ENCODE results near the gene HIPK4.
"Not testable (repeated sequence)": the region's sequence is repeated elsewhere in the genome, so short reads cannot be mapped to it uniquely, and the experiment has no call there.

Gene HIPK4, protein sequence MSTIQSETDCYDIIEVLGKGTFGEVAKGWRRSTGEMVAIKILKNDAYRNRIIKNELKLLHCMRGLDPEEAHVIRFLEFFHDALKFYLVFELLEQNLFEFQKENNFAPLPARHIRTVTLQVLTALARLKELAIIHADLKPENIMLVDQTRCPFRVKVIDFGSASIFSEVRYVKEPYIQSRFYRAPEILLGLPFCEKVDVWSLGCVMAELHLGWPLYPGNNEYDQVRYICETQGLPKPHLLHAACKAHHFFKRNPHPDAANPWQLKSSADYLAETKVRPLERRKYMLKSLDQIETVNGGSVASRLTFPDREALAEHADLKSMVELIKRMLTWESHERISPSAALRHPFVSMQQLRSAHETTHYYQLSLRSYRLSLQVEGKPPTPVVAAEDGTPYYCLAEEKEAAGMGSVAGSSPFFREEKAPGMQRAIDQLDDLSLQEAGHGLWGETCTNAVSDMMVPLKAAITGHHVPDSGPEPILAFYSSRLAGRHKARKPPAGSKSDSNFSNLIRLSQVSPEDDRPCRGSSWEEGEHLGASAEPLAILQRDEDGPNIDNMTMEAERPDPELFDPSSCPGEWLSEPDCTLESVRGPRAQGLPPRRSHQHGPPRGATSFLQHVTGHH

DNA sequence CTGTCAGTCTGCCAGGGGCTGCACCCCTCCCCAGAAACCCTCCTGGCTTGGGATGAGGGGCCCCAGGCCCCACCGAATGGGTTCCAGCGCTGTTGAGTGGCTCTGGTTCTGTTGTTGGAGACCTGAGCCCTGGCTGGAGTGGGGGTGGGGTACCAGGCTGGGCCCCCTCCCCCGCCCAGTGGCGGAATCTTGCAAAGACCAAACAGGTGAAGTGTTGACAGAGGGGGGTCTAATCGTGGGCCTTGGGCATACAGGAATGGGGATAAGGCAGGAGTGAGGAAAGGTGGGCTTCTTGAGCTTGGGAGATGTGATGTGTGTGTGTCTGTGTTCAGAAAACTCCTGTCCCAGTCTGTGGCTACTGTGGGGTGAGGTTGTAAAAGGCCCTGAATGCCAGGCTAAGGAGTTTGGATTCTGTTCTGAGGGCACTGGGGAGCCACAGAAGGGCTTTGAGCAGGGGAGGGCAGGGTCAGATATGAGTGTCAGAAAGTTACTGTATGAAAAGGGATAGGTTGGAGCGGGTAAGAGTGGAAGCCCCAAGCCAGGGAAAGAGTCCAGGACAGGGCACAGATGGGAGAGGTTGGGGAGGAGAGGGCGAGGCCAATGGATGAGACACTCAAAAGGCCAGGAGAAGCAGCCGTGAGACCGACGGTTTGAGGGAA lies at the start of gene HIPK4:
HIPK4 (minus strand) TSS at position 98 of the 659 bp plus-strand sequence. CDS start 279 bp downstream, outside the sequence.
- FAIRE-seq = no peak
- no peak for DNase-seq (ENCODE audit: low spot score)

DNA sequence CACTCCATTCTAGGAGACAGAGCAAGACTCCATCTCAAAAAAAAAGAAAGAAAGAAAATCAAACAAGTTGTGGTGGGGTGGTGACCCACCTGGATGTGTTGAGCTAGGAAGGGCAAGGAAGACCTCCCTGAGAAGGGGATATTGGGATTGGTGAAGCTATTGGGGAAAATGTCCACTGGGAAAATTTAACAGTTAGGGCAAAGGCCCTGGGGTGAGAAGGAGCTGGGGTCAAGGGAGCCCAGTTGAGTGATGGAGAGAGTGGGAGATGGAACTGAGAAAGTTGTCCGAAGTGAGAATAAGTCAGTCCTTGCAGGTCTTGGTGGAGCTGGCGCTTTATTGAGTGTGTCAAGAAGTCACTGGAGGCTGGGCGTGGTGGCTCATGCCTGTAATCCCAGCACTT lies 48.3 kb upstream of the HIPK4 start:
- FAIRE-seq (no peak), DNase-seq (ENCODE audit: low spot score) (no peak)

DNA sequence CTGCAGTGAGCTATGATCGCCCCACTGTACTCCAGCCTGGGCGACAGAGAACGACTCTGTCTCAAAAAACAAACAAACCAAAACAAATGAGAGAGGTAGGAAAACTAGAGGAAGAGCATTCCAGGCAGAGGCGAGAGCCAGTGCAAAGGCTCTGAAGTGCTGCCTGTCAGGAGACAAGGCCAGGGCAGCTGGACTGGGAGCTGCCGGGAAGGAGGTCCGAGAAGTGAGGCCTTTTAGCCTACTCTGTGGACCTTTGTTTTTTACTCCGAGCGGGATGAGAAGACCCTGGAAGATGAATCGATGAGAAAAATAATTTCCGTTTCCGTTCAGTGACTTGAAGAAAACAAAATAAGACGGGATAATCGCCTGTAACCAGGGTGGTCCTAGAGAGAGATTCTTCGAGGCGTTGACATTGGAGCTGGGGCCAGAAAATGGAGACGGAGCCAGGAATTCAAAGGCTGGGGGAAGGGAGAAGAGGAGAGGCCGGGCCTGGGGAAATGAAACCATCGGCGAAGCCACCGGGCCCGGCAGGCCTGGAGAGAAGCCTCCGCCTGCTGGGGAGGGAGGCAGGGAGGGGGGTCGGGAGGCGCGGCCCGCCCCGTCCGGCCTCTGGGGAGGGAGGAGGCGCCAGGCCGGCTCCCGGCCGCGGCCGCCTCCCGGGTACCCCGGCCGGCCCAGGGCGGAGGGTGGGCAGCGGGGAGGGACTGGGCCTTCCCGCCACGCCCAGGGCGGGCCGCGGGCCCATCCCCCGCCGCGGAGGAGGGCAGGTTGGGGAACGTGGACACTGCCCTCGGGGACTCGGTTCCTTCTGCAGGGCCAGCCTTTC lies 43.6 kb upstream of the HIPK4 start:
- FAIRE-seq (no peak), DNase-seq (ENCODE audit: low spot score) (peak; percentile 55)

GRCh38 chr19:40432760-40433159 lies 42.8 kb upstream of the HIPK4 start:
- DNase-seq (ENCODE audit: low spot score); FAIRE-seq: not testable (repeated sequence)

GRCh38 chr19:40431698-40432097 lies 41.7 kb upstream of the HIPK4 start:
- FAIRE-seq (no peak), DNase-seq (ENCODE audit: low spot score) (no peak)

- FAIRE-seq; DNase-seq (ENCODE audit: low spot score): not testable (repeated sequence)
These were observed 40.3 kb upstream of the HIPK4 start for GRCh38 chr19:40430242-40430641.

GRCh38 chr19:40428197-40428596 lies 38.2 kb upstream of the HIPK4 start:
- not testable (repeated sequence) for FAIRE-seq

DNA sequence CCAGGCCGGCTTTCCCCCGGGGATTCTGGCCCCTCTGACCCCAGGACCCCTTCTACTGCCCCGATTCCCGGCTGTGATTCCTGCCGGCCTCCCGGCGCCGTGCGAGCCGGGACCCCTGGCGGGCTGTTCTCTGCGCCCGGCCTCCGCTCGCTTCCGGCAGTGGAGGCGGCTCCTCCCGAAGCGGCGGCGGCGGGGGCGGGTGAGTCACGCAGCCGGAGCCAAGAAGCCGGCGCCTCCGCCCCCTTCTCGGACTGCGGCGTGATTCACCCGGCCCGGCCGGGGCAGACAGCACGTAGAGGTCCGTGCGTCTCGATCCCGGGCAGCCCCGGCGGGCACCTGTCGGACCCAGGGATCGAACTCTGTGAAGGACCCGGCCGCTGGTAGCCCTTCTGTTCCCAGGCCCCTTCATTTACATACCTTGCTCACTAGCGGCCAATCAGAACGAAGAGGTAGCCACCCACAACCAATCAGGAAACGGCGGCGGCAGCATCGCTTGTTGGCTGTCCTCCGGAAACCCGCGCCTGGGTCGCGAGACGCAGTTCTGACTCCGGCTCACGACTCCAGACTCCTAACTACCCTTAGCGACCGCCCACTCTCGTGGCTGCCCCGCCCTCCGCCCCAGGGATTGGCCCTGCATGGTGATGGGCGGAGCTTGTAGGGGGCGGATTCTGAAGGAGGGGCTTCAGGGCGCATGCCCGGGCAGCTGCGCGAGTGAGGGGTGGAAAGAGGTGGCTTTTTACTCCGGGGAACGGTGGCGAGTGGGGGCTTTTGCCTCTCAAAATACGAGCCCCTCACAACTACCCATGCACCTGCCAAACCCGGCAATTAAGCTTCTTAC lies 35.7 kb upstream of the HIPK4 start, which contains the start of gene SERTAD1:
SERTAD1 (minus strand) TSS at position 543 of the 838 bp plus-strand sequence. CDS start 2,446 bp downstream, outside the sequence.
- DNase-seq (ENCODE audit: low spot score) (peak; percentile 95), FAIRE-seq (peak; percentile 81)

More at GRCh38 chr19:40428197-40428596, 38.2 kb upstream of the HIPK4 start:
- DNase-seq (ENCODE audit: low spot score) = not testable (repeated sequence)

- FAIRE-seq (no peak), DNase-seq (ENCODE audit: low spot score) (no peak)
These were observed 34.9 kb upstream of the HIPK4 start for GRCh38 chr19:40424637-40425449.

GRCh38 chr19:40423938-40424337 lies 34.0 kb upstream of the HIPK4 start:
- no peak for FAIRE-seq

DNA sequence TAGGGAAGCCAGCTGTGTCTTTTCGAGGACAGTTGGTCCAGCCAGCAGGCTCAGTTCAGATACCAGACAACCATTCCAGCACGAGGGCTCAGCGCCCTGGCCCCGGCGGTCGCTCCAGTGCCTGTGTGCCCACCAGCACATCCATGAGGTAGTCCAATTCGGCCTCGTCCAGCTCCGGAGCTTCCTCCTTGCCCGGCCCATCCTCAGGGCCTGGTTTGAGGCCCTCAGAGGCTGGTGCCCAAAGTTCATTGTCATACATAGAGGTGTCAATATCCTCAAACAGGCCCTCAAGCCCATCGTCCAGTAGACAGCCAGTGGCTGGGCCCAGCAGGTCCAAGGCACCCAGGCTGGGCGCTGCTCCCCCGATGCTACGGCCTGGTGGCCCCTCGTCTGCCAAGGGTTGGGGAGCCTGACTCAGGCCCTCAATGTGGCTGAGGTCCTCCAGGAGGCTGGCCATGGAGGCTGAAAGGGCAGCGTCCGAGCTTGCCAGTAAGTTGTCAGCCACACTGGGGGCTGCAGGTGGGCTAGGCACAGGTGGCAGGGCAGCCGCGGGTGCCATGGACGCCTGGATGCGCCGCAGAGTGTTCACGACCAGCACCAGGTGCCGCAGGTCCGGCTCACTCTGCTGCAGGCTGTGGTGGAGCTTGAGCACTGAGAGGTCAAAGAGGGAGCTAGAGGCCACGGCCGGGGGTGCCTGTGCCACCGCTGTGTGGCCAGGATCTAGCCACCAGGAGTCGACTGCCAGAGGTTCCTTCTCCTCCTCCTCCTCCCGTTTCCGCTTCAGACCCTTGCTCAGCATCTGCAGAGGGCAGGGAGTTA lies 33.0 kb upstream of the HIPK4 start:
- FAIRE-seq (no peak), DNase-seq (ENCODE audit: low spot score) (no peak)

More at GRCh38 chr19:40423938-40424337, 34.0 kb upstream of the HIPK4 start:
- no peak for DNase-seq (ENCODE audit: low spot score)

GRCh38 chr19:40421993-40422747 lies 32.2 kb upstream of the HIPK4 start:
- DNase-seq (ENCODE audit: low spot score) (no peak), FAIRE-seq (no peak)

- DNase-seq (ENCODE audit: low spot score) (peak; percentile 62), FAIRE-seq (no peak)
These were observed 31.1 kb upstream of the HIPK4 start for GRCh38 chr19:40420766-40421765.

DNA sequence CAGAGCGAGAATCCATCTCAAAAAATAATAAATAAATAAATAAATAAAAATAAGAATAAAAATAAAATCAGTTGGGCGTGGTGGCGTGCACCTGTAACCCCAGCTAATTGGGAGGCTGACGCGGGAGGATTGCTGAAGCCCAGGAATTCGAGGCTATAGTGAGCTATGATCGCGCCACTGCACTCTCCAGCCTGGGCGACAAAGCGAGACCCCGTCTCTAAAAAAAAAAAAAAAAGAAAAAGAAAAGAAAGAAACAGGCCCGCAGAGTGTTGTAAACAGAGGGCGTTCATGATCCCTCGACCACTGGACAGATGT lies 30.4 kb upstream of the HIPK4 start:
- FAIRE-seq = no peak
- DNase-seq (ENCODE audit: low spot score) = no peak

- no peak for FAIRE-seq
- no peak for DNase-seq (ENCODE audit: low spot score)
These were observed 29.8 kb upstream of the HIPK4 start for GRCh38 chr19:40419780-40420179.

- FAIRE-seq (no peak), DNase-seq (ENCODE audit: low spot score) (no peak)
These were observed 29.2 kb upstream of the HIPK4 start for GRCh38 chr19:40419066-40419612.
